ENCODE data around the gene PRPF6. TPM values are rescaled to one million over a fixed set of nuclear protein-coding genes. Genes with fewer than 3 reads are reported as not detected.

PRPF6 gene
- total RNA-seq, 4 donors from 2014 or later, result 70.7 to 93.0 (median 83.9) TPM

- no peak for DNase-seq (ENCODE audit: low spot score in 2 of 2)
- TF ChIP-seq POLR2A (IDR thresholded peaks at IDR 0.05), result no peak
- TF ChIP-seq CTCF (IDR thresholded peaks at IDR 0.05), result no peak
- TF ChIP-seq POLR2AphosphoS5 (IDR thresholded peaks at IDR 0.05), result no peak
- TF ChIP-seq EP300 (IDR thresholded peaks at IDR 0.05), result no peak
- Histone ChIP-seq H3K36me3 (no peaks in the 10 kb centered on the region), H3K4me1 (peaks cover 44% of the 10 kb centered on the region), H3K4me3 (peak overlapping the region; percentile 43), H3K9me3 (no peaks in the 10 kb centered on the region), H3K27me3 (peaks cover 68% of the 10 kb centered on the region), H3K27ac (peak overlapping the region; percentile 47)
- 80% methylated on average over 1 of the region's 23 CpGs for WGBS
Observed at GRCh38 chr20:64050261-64051032, 69.5 kb downstream of the PRPF6 start.

- H3K27me3 ChIP-seq, result peaks cover 66% of the 10 kb centered on the region
- TF ChIP-seq POLR2AphosphoS5 (IDR thresholded peaks at IDR 0.05) (no peak), POLR2A (IDR thresholded peaks at IDR 0.05) (no peak), CTCF (IDR thresholded peaks at IDR 0.05) (no peak), EP300 (IDR thresholded peaks at IDR 0.05) (no peak)
- peak overlapping the region; percentile 47 for H3K27ac ChIP-seq
- no peak overlapping the region for H3K4me3 ChIP-seq
- no peaks in the 10 kb centered on the region for H3K36me3 ChIP-seq
- no peak for DNase-seq (ENCODE audit: low spot score in 2 of 2)
- no peaks in the 10 kb centered on the region for H3K9me3 ChIP-seq
- WGBS, result 73% methylated on average over 3 of the region's 11 CpGs
- H3K4me1 ChIP-seq, result peaks cover 49% of the 10 kb centered on the region
Observed at GRCh38 chr20:64051033-64051452, 70.1 kb downstream of the PRPF6 start.

- Histone ChIP-seq H3K27me3 (peaks cover 64% of the 10 kb centered on the region), H3K36me3 (no peaks in the 10 kb centered on the region), H3K4me1 (peaks cover 52% of the 10 kb centered on the region), H3K9me3 (no peaks in the 10 kb centered on the region), H3K4me3 (no peak overlapping the region), H3K27ac (peak overlapping the region; percentile 70)
- TF ChIP-seq POLR2AphosphoS5 (IDR thresholded peaks at IDR 0.05) (peak in 1 of 3 donors; percentile 37), EP300 (IDR thresholded peaks at IDR 0.05) (no peak)
- 73% methylated on average over 2 of the region's 15 CpGs for WGBS
- DNase-seq (ENCODE audit: low spot score in 2 of 2), result no peak
Observed at GRCh38 chr20:64051561-64052325, 70.8 kb downstream of the PRPF6 start.

- peaks cover 59% of the 10 kb centered on the region for H3K27me3 ChIP-seq
- WGBS, result 86% methylated on average over 4 of the region's 10 CpGs
- H3K4me3 ChIP-seq, result no peak overlapping the region
- peak overlapping the region; percentile 70 for H3K27ac ChIP-seq
- peaks cover 55% of the 10 kb centered on the region for H3K4me1 ChIP-seq
- no peaks in the 10 kb centered on the region for H3K9me3 ChIP-seq
- DNase-seq (ENCODE audit: low spot score in 2 of 2), result no peak
- H3K36me3 ChIP-seq, result no peaks in the 10 kb centered on the region
- no peak for TF ChIP-seq POLR2A (IDR thresholded peaks at IDR 0.05)
- no peak for TF ChIP-seq EP300 (IDR thresholded peaks at IDR 0.05)
- TF ChIP-seq POLR2AphosphoS5 (IDR thresholded peaks at IDR 0.05), result no peak
- TF ChIP-seq CTCF (IDR thresholded peaks at IDR 0.05), result no peak
Observed at GRCh38 chr20:64052326-64052722, 71.4 kb downstream of the PRPF6 start.

- Histone ChIP-seq H3K9me3 (no peaks in the 10 kb centered on the region), H3K27ac (peak overlapping the region; percentile 70), H3K36me3 (no peaks in the 10 kb centered on the region), H3K4me3 (no peak overlapping the region), H3K27me3 (peaks cover 50% of the 10 kb centered on the region), H3K4me1 (peaks cover 57% of the 10 kb centered on the region)
- no peak for DNase-seq (ENCODE audit: low spot score in 2 of 2)
- no peak for TF ChIP-seq POLR2A (IDR thresholded peaks at IDR 0.05)
- 59% methylated on average over 20 of the region's 33 CpGs for WGBS
Observed at GRCh38 chr20:64052987-64053840, 72.3 kb downstream of the PRPF6 start.

Data from suprapubic skin (tissue), 4 donors.